ENCODE data around the gene ADAMTS18.

DNA sequence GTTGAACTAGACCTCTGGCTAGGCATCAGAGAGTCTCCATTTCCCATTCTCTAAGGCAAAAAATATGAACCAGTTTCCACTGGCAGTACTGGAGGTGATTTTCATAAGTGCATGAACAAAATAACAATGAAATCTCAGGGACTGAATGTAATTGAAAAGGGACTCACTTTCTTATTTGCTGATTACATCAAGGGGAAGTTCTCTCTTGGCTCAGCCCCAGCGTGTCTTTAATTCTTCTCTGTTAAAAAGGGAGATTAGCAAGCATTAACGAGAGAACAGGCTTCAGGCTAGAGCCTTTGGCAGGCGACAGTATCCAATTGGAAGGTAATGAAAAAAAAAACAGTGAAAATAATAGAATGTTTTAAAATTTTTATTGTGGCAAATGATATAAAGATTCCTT lies 34.0 kb upstream of the ADAMTS18 start:
- TF ChIP-seq POLR2A (IDR thresholded peaks at IDR 0.05) = no peak
- TF ChIP-seq, protein P1, sequence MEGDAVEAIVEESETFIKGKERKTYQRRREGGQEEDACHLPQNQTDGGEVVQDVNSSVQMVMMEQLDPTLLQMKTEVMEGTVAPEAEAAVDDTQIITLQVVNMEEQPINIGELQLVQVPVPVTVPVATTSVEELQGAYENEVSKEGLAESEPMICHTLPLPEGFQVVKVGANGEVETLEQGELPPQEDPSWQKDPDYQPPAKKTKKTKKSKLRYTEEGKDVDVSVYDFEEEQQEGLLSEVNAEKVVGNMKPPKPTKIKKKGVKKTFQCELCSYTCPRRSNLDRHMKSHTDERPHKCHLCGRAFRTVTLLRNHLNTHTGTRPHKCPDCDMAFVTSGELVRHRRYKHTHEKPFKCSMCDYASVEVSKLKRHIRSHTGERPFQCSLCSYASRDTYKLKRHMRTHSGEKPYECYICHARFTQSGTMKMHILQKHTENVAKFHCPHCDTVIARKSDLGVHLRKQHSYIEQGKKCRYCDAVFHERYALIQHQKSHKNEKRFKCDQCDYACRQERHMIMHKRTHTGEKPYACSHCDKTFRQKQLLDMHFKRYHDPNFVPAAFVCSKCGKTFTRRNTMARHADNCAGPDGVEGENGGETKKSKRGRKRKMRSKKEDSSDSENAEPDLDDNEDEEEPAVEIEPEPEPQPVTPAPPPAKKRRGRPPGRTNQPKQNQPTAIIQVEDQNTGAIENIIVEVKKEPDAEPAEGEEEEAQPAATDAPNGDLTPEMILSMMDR (IDR thresholded peaks at IDR 0.05) = no peak

Measured in esophagus squamous epithelium (tissue), 4 donors.